Measurements from ENCODE around the gene TEX35. TPM values are rescaled to one million over a fixed set of nuclear protein-coding genes. Genes with fewer than 3 reads are reported as not detected.

Gene TEX35
- total RNA-seq, 2 experiments from 2014 or later, result not detected

- Mint-ChIP-seq H3K27ac (no peak overlapping the region), H3K4me3 (no peak overlapping the region), H3K4me1 (no peaks in the 10 kb centered on the region), H3K9me3 (no peaks in the 10 kb centered on the region), H3K27me3 (peaks cover 8% of the 10 kb centered on the region), H3K36me3 (ENCODE audit: low read depth) (no peaks in the 10 kb centered on the region)
- DNase-seq, result no peak
- ChIA-PET CTCF (no interaction called here), POLR2A (no interaction called here)
These were observed 25.8 kb upstream of the TEX35 start for GRCh38 chr1:178487070-178487615.

DNA sequence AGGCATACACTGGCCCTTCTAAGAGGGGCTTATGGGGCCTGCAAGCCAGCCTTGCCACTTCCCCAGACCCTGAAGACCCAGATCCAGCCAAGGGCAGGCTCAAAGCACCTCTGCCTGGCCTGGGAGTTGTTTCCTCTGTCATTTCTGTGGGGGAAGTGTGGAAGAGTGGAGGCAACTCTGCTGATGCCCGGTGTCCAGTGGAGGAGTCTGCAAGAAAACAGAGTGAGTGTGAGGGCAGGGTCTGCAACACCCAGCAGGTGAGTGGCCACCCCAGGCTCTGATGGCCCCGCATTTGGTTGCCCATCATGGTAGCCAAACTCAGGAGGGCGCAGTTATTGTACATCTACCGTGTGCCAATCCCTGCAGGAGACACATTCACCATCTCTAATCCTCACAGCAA, 24.5 kb upstream of the TEX35 start:
- no peak overlapping the region for H3K4me3 Mint-ChIP-seq
- POLR2A ChIA-PET, result no interaction called here
- H3K36me3 Mint-ChIP-seq (ENCODE audit: low read depth), result no peaks in the 10 kb centered on the region
- H3K9me3 Mint-ChIP-seq, result no peaks in the 10 kb centered on the region
- H3K27ac Mint-ChIP-seq, result no peak overlapping the region
- H3K27me3 Mint-ChIP-seq, result peaks cover 8% of the 10 kb centered on the region
- CTCF ChIA-PET, result interaction anchor here (1.2 kb wide), 1 partner anchor 13 kb away, joined by 3 read pairs; no protein-coding TSS in a partner anchor
- no peaks in the 10 kb centered on the region for H3K4me1 Mint-ChIP-seq
- DNase-seq, result no peak

- H3K9me3 Mint-ChIP-seq, result no peaks in the 10 kb centered on the region
- no peaks in the 10 kb centered on the region for H3K36me3 Mint-ChIP-seq (ENCODE audit: low read depth)
- no peaks in the 10 kb centered on the region for H3K4me1 Mint-ChIP-seq
- H3K27me3 Mint-ChIP-seq, result peaks cover 8% of the 10 kb centered on the region
- no peak overlapping the region for H3K27ac Mint-ChIP-seq
- no peak overlapping the region for H3K4me3 Mint-ChIP-seq
- ChIA-PET POLR2A (no interaction called here), CTCF (no interaction called here)
- no peak for DNase-seq
These were observed 23.5 kb upstream of the TEX35 start for GRCh38 chr1:178489399-178489798.

- no peaks in the 10 kb centered on the region for H3K36me3 Mint-ChIP-seq (ENCODE audit: low read depth)
- no peaks in the 10 kb centered on the region for H3K4me1 Mint-ChIP-seq
- no peaks in the 10 kb centered on the region for H3K9me3 Mint-ChIP-seq
- ChIA-PET CTCF (no interaction called here), POLR2A (no interaction called here)
- no peak overlapping the region for H3K4me3 Mint-ChIP-seq
- no peak for DNase-seq
- H3K27ac Mint-ChIP-seq, result no peak overlapping the region
- H3K27me3 Mint-ChIP-seq, result peaks cover 8% of the 10 kb centered on the region
These were observed 22.8 kb upstream of the TEX35 start for GRCh38 chr1:178490136-178490535.

- H3K27me3 Mint-ChIP-seq, result peaks cover 3% of the 10 kb centered on the region
- H3K36me3 Mint-ChIP-seq (ENCODE audit: low read depth), result no peaks in the 10 kb centered on the region
- ChIA-PET POLR2A (no interaction called here), CTCF (no interaction called here)
- no peak overlapping the region for H3K4me3 Mint-ChIP-seq
- no peak overlapping the region for H3K27ac Mint-ChIP-seq
- no peaks in the 10 kb centered on the region for H3K9me3 Mint-ChIP-seq
- no peak for DNase-seq
- no peaks in the 10 kb centered on the region for H3K4me1 Mint-ChIP-seq
These were observed 21.9 kb upstream of the TEX35 start for GRCh38 chr1:178490967-178491366.

GRCh38 chr1:178491721-178492120, 21.2 kb upstream of the TEX35 start:
- no peak overlapping the region for H3K4me3 Mint-ChIP-seq

DNA sequence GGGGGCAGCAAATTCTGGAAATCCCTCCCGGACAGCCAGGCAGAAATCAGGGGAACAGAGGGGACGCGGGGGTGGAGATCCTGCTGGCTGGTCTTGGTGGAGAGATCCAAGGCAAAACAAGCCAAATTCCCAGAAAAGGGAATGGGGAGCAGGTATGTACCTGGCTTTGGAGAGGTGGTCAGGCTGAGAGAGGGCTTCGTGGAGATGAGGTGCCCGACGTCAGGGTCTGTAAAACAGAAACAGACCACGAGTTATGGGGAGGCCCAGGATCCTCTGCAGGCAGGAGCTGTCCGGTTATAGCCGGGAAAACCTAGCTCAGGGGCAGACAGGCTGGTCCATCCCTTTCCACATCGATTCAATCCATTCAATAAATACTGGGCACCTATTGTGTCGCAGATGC, 20.6 kb upstream of the TEX35 start:
- Mint-ChIP-seq H3K27me3 (peaks cover 3% of the 10 kb centered on the region), H3K4me3 (no peak overlapping the region), H3K27ac (no peak overlapping the region), H3K36me3 (ENCODE audit: low read depth) (no peaks in the 10 kb centered on the region), H3K4me1 (no peaks in the 10 kb centered on the region), H3K9me3 (no peaks in the 10 kb centered on the region)
- POLR2A ChIA-PET, result no interaction called here
- DNase-seq, result no peak
- CTCF ChIA-PET, result interaction anchor here (1.5 kb wide), 1 partner anchor 10 kb away, joined by 4 read pairs; no protein-coding TSS in a partner anchor

More at GRCh38 chr1:178491721-178492120, 21.2 kb upstream of the TEX35 start:
- H3K27me3 Mint-ChIP-seq, result peaks cover 3% of the 10 kb centered on the region
- H3K4me1 Mint-ChIP-seq, result no peaks in the 10 kb centered on the region
- no peak overlapping the region for H3K27ac Mint-ChIP-seq
- DNase-seq, result no peak
- POLR2A ChIA-PET, result no interaction called here
- H3K9me3 Mint-ChIP-seq, result no peaks in the 10 kb centered on the region
- no peaks in the 10 kb centered on the region for H3K36me3 Mint-ChIP-seq (ENCODE audit: low read depth)
- CTCF ChIA-PET, result interaction anchor here (1.5 kb wide), 1 partner anchor 11 kb away, joined by 4 read pairs; no protein-coding TSS in a partner anchor

GRCh38 chr1:178493301-178493741, 19.6 kb upstream of the TEX35 start:
- no peaks in the 10 kb centered on the region for H3K4me1 Mint-ChIP-seq
- ChIA-PET POLR2A (no interaction called here), CTCF (interaction anchor here (1.5 kb wide), 1 partner anchor 9 kb away, joined by 4 read pairs; no protein-coding TSS in a partner anchor)
- no peaks in the 10 kb centered on the region for H3K36me3 Mint-ChIP-seq (ENCODE audit: low read depth)
- H3K27ac Mint-ChIP-seq, result no peak overlapping the region
- no peaks in the 10 kb centered on the region for H3K27me3 Mint-ChIP-seq
- H3K9me3 Mint-ChIP-seq, result no peaks in the 10 kb centered on the region
- no peak overlapping the region for H3K4me3 Mint-ChIP-seq
- DNase-seq, result no peak

- no peaks in the 10 kb centered on the region for H3K9me3 Mint-ChIP-seq
- ChIA-PET CTCF (interaction anchor here (1.4 kb wide), 1 partner anchor 11 kb away, joined by 4 read pairs; no protein-coding TSS in a partner anchor), POLR2A (no interaction called here)
These were observed 18.3 kb upstream of the TEX35 start for GRCh38 chr1:178494569-178494971.

GRCh38 chr1:178495158-178495557, 17.8 kb upstream of the TEX35 start:
- H3K27me3 Mint-ChIP-seq, result no peaks in the 10 kb centered on the region
- H3K27ac Mint-ChIP-seq, result no peak overlapping the region
- POLR2A ChIA-PET, result no interaction called here
- CTCF ChIA-PET, result interaction anchor here (1.4 kb wide), 1 partner anchor 10 kb away, joined by 4 read pairs; no protein-coding TSS in a partner anchor
- DNase-seq, result no peak
- no peaks in the 10 kb centered on the region for H3K9me3 Mint-ChIP-seq
- H3K4me1 Mint-ChIP-seq, result no peaks in the 10 kb centered on the region
- no peaks in the 10 kb centered on the region for H3K36me3 Mint-ChIP-seq (ENCODE audit: low read depth)
- no peak overlapping the region for H3K4me3 Mint-ChIP-seq

More at GRCh38 chr1:178494569-178494971, 18.3 kb upstream of the TEX35 start:
- Mint-ChIP-seq H3K27ac (no peak overlapping the region), H3K27me3 (no peaks in the 10 kb centered on the region), H3K4me3 (no peak overlapping the region), H3K4me1 (no peaks in the 10 kb centered on the region), H3K36me3 (ENCODE audit: low read depth) (no peaks in the 10 kb centered on the region)
- no peak for DNase-seq

DNA sequence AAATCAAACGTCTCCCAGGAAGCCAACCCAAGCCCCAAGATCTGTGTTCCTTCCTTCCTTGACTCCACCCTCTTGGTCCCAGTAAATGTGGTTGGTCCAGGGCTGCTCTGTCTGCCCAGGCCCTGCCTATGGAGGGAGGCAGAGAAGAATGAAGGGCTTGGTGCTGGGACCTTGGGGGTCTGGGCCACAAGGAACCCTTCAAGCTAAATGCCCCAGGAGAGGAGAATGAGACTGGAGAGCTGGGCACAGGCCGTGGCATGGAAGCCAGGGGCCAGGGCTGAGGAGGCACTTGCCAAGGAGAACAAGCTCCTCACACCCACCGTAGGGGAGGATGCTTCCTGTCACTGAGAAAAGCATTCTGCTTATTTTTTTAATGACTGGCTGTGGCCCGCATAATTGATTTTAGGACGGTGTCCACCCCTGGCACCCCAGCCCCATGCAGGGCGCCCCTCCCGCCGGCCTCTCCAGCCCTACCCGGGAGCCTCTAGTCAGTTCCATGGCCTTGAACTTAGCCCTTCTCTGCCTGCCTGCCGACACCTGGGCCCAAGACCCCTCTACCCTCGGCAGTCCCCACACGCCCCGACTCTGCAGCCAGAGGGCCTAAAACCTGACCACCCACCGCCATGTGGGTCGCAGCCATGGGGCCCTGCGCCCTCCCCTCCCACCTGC, 17.0 kb upstream of the TEX35 start:
- Mint-ChIP-seq H3K4me3 (no peak overlapping the region), H3K9me3 (no peaks in the 10 kb centered on the region), H3K4me1 (no peaks in the 10 kb centered on the region), H3K27ac (no peak overlapping the region), H3K36me3 (ENCODE audit: low read depth) (no peaks in the 10 kb centered on the region), H3K27me3 (no peaks in the 10 kb centered on the region)
- CTCF ChIA-PET, result interaction anchor here (1.4 kb wide), 1 partner anchor 10 kb away, joined by 4 read pairs; no protein-coding TSS in a partner anchor
- POLR2A ChIA-PET, result no interaction called here
- no peak for DNase-seq

GRCh38 chr1:178496410-178497135, 16.3 kb upstream of the TEX35 start, which contains the start of gene CLEC20A:
Gene CLEC20A (minus strand): TSS chr1:178496964. CDS start chr1:178496939, 25 bp downstream.
- no peak for DNase-seq
- Mint-ChIP-seq H3K27me3 (no peaks in the 10 kb centered on the region), H3K4me1 (no peaks in the 10 kb centered on the region), H3K27ac (no peak within 1 kb of the TSS), H3K36me3 (ENCODE audit: low read depth) (no peaks in the 10 kb centered on the region), H3K9me3 (no peaks in the 10 kb centered on the region), H3K4me3 (no peak within 1 kb of the TSS)
- ChIA-PET CTCF (interaction anchor here (1.6 kb wide), 1 partner anchor 197 kb away, joined by 3 read pairs; no protein-coding TSS in a partner anchor), POLR2A (no interaction called here)

DNA sequence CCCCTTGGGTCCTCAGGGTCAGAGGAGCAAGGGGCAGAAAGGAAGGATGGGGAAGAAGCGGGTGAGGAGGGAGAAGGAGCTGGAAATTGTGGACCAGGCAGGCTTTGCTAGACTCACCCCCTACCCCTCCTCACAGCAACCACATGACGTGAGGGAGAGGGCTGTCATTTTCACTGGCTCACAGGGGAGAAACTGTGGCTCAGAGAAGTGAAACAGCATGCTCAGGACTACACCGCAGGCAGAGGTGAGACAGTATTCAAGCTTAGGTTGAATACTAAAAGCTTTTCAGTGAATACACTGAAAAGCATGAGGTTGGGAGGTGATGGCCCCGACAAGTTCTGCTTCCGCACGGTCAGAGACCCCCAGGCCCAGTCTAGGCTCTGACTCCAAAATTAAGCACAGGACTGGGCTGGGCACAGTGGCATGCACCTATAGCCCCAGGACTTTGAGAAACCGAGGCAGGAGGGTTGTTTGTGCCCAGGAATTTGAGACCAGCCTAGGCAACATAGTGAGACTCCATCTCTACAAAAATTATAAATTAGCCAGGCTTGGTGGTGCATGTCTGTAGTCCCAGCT, 14.9 kb upstream of the TEX35 start:
- no peaks in the 10 kb centered on the region for H3K27me3 Mint-ChIP-seq
- H3K4me3 Mint-ChIP-seq, result no peak overlapping the region
- ChIA-PET POLR2A (no interaction called here), CTCF (interaction anchor here (1.6 kb wide), 1 partner anchor 199 kb away, joined by 3 read pairs; no protein-coding TSS in a partner anchor)
- no peak overlapping the region for H3K27ac Mint-ChIP-seq
- no peaks in the 10 kb centered on the region for H3K4me1 Mint-ChIP-seq
- DNase-seq, result no peak
- H3K9me3 Mint-ChIP-seq, result no peaks in the 10 kb centered on the region
- H3K36me3 Mint-ChIP-seq (ENCODE audit: low read depth), result no peaks in the 10 kb centered on the region
